Ammon's horn (tissue), 1 donor: ENCODE results near the gene ZDHHC18.

Experiments used
- DNase-seq: peaks from one replicate; pipeline ENCODE4 v3.0.0-alpha.2; 2016; ENCODE audit warnings: low spot score

Gene ZDHHC18, protein sequence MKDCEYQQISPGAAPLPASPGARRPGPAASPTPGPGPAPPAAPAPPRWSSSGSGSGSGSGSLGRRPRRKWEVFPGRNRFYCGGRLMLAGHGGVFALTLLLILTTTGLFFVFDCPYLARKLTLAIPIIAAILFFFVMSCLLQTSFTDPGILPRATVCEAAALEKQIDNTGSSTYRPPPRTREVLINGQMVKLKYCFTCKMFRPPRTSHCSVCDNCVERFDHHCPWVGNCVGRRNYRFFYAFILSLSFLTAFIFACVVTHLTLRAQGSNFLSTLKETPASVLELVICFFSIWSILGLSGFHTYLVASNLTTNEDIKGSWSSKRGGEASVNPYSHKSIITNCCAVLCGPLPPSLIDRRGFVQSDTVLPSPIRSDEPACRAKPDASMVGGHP

DNA sequence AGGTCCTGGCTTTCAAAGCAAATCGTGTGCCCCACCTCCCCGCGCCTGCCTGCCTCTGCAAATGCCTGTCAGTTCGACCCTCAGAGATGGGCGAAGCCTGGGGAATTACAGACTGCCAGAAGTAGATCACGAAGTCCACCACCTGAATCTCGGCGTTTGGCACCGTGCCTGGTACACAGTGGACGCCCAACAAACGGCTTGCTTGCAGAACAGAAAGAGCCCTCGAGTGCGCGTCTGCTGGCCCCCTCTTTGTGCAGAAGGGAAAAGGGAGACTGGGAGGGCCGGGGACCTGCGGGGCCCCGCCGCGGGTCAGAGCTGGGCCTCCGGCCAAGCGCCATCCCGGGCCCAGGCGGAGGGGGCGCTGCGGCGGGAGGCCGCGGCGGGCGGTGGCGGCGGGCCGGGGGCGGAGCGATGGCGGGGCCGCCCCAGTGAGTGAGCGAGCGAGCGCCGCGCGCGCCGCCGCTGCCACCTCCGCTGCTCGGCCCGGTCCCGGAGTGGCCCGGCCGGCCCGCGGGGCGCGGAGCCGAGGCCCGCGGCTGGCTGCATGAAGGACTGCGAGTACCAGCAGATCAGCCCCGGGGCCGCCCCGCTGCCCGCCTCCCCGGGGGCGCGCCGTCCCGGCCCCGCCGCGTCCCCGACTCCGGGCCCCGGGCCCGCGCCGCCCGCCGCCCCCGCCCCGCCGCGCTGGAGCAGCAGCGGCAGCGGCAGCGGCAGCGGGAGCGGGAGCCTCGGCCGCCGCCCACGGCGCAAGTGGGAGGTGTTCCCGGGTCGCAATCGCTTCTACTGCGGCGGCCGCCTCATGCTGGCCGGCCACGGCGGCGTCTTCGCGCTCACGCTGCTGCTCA is at the start of gene ZDHHC18:
Gene ZDHHC18 (plus strand): TSS at position 428 of the 845 bp plus-strand sequence. CDS start 117 bp downstream, at position 545.
- DNase-seq, result peak; percentile 63

- no peak for DNase-seq
These were observed 47.3 kb upstream of the ZDHHC18 start for GRCh38 chr1:26779098-26779668.

GRCh38 chr1:26780344-26780957 is 46.0 kb upstream of the ZDHHC18 start:
- no peak for DNase-seq

GRCh38 chr1:26781206-26781825 is 45.2 kb upstream of the ZDHHC18 start:
- DNase-seq, result no peak

- DNase-seq, result no peak
These were observed 43.8 kb upstream of the ZDHHC18 start for GRCh38 chr1:26782521-26783212.

- DNase-seq, result no peak
These were observed 42.9 kb upstream of the ZDHHC18 start for GRCh38 chr1:26783646-26784022.

GRCh38 chr1:26784023-26784871 is 42.2 kb upstream of the ZDHHC18 start:
- peak; percentile 81 for DNase-seq

GRCh38 chr1:26784886-26785285 is 41.6 kb upstream of the ZDHHC18 start:
- no peak for DNase-seq

DNA sequence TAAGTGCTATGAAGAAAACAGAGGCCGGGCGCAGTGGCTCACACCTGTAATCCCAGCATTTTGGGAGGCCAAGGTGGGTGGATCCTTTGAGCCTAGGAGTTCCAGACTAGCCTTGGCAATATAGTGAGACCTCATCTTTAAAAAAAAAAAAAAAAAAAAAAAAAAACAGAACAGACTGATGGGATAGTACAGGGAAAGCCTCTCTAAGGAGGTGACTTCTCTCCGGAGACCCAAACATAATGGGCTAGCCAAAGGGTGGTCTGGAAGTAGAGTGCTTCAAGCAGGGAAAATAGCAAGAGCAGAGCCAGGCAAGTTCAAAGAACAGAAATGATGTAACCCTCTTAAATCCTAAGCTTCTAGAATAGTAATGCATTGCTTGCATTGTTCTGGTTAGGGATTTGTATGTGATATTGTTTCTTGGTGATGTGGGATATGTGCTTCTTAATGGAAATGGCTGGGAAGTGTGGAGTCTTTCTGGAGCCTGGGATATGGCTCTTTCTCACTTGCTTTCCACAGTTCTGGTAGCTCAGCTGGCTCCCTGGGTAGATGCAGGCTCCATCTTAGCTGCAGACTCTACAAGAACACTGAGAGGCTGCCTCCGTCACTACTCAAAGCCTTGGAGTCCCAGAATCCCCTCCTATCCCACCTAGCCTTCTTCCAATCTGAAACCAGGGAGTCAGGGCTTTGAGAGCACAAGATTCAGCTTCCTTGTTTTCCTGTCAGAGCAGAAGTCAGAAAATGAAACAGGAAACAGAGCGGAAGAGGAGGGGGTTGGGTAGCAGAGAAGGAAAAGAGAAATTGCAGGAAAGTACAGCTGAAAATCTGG is 40.7 kb upstream of the ZDHHC18 start:
- peak; percentile 50 for DNase-seq

GRCh38 chr1:26786437-26787380 is 39.8 kb upstream of the ZDHHC18 start:
- DNase-seq, result peak; percentile 50

- DNase-seq, result no peak
These were observed 39.1 kb upstream of the ZDHHC18 start for GRCh38 chr1:26787381-26787705.

GRCh38 chr1:26787706-26788514 is 38.6 kb upstream of the ZDHHC18 start, which contains the start of gene PIGV:
Gene PIGV (plus strand): TSS chr1:26787950. CDS start chr1:26790816, 2,866 bp downstream.
- peak; percentile 91 for DNase-seq

DNA sequence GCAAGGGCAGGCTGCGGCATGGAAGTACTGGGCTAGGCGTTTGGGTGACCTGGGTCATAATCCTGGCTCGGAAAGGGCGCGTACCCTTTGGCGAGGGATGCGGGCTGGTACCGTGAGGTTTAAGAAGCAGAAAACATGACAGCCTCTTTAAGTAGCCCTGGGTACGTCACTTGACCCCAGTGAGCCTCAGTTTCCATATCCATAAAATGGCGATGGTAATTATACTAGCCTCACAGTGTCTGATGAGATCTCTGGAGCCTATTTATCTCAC is 38.0 kb upstream of the ZDHHC18 start:
- no peak for DNase-seq

DNA sequence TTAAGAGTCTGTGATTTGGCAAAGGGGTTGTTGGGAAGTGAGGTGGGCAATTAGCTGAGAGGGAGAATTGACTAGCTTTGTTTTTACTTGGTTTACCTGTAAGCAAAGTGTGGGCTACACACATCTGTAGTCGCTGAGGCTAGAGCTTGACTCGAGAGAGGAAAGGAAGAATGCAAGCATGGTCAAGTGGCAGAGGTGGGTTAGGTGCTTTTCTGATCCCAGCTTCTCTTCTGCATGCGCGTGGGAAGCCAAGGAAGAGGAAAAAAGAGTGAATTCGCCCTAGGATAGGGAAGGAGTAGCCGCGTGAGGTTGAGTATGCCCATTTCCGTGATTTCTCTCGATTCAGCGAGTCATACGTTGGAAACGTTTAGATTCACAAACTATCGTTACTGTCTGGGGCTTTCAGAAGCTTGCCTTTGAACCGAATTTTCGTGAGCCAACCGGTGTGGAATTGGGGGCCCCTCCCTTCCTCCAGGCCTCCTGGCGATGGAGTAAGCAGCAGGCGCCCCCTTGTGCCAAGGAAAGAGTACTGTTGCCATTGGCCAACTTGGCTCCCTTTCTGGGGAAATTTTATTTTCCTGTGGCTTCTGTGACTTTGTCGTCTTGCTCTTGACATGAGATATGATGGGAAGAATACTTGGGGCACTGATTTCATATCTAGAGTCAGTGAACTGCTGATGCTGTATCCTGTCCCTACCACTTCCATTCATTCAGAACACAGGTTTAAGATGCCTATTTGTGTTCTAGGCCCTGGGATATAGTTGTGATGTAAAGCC is 37.5 kb upstream of the ZDHHC18 start:
- peak; percentile 93 for DNase-seq

GRCh38 chr1:26789612-26789865 is 36.9 kb upstream of the ZDHHC18 start:
- DNase-seq, result no peak

- no peak for DNase-seq
These were observed 36.6 kb upstream of the ZDHHC18 start for GRCh38 chr1:26789931-26790330.

- no peak for DNase-seq
These were observed 35.9 kb upstream of the ZDHHC18 start for GRCh38 chr1:26790551-26790953.
